Activated CD8-positive, alpha-beta memory T cell treated with anti-CD3 and anti-CD28 coated beads, Interleukin-2, amount 50 U/mL, for 1 hour (primary cell): Measurements from ENCODE around the gene LAMA2.

Experiments used
- DNase-seq: peaks from one replicate; pipeline ENCODE4 v3.0.0-alpha.2; 2020; ENCODE audit errors: extremely low read depth

LAMA2 gene

DNA sequence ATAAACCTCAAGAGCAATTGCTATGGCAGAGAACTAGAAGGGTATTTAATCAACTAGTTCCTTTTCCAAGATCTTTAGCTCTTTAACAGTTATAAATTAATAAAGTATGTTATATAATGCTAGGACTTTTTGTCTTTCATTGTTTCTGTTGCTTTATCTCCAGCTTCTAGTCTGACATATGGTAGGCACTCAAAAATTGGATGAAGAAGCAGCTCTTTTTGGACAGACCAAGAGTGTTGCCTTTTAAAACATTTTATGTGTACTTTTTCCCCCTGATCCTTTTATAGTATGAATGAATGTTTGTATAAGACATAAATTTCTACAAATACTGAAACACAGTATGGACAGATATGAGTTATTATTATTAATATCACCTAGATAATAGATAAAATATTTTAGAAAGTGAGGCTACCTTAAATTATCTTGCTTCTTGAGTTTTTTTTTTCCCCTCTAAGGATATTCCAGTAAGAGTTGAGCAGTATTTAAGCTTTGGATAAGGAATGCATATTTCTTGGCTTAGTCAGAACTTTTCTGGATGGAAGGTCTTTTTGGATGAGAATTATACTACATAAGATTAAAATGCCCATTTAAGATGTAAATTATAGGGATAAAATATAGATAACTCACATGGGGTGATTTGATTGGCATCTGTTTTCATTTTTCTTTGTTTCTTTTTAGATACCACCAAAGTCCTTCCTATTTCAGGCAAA lies 16.6 kb downstream of the LAMA2 start:
- no peak for DNase-seq

DNA sequence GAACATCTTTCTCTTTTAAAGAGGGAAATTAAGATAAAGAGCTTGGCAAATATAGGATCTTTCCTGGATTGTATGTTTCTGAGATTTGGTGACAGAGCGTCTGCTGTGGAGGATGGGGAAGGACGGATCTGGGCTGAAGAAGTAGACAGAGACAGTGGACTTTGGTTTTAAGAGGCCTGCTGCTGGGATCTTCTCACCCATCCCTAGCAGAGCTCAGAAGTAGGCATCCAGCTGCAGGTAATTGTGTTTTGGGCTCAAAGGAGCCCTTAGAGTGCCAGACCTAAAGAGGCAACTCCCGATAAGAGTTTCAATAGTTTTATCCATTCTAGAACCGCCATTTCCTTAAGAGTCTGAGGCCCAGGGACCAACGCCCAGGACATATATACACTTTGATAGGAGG lies 20.8 kb downstream of the LAMA2 start:
- DNase-seq: no peak

- no peak for DNase-seq
Measured at GRCh38 chr6:128914051-128914450, 31.1 kb downstream of the LAMA2 start.

DNA sequence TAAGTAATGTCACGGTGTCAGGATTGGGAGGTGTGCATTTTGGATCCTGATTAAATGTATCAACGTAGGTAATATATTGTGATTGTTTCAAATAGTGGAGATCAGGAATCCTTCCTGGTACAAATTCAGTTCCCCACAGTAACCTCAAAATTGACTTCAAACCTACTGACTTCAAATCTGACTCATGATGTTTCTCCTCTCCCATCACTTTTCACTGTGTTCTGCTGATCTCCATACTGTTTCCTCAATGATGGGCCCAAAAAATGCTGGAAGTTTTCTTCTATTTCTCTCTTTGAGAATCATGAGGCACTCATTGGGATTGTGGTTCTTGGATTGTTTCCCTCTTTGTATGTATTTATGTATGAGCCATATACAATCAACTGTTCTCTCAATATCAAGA lies 35.9 kb downstream of the LAMA2 start:
- no peak for DNase-seq

- DNase-seq: no peak
Measured at GRCh38 chr6:128919412-128920180, 36.7 kb downstream of the LAMA2 start.

DNA sequence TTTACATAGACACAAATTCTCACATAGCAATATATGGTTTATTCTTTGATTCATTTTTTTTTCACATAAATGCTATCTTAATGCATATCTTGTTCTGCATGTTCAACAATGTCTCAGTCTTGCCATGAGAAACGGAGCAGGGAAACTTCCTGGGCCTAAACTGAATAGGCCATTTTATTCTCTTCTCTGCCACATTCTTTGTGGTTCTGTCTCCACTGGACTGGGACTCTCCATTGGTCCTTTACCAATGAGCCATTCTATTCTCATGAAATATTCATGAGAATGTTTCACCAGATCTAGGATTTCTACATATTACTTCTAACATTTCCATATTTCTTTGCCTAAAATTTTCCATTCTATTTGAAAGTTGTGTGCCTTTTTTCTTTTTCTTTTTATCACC lies 42.8 kb downstream of the LAMA2 start:
- DNase-seq: no peak

- no peak for DNase-seq
Measured at GRCh38 chr6:128929869-128930268, 46.9 kb downstream of the LAMA2 start.

DNA sequence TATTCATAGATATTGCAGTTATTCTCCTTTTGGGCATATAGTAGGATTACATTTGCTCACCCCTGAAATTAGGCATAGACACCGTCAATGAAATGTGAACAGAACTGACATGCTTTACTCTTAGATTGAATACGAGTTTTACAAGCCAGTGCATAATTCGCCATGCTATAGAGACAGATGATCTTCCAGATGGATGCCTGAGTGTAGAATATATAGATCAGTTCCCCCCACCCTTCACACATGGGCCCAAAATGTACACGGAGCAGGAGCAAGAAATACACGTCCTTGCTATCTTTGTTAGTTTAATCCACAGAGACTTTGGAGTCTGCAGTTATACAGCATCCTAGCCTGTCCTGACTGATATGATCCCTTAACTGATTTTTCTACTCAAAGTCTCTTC lies 47.4 kb downstream of the LAMA2 start:
- no peak for DNase-seq

- no peak for DNase-seq
Measured at GRCh38 chr6:128932061-128932460, 49.1 kb downstream of the LAMA2 start.

DNA sequence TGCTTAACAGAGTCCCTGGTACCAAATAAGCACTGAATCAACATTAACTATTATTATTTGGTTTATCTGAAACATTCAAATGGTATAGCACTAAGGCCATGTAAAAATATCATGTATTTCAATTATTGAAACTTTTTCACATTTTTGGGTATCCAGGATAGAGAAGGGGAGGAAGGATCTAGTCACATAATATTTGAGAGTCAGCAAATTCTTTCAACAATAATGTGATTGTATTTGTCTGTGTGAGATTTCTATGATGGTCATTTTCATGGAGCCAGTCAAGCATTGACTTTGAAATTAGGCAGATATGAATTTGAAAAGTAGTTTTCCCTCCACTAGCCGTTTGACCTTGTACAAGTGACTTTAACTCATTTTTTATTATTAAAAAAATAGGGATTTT lies 67.9 kb downstream of the LAMA2 start:
- no peak for DNase-seq

DNA sequence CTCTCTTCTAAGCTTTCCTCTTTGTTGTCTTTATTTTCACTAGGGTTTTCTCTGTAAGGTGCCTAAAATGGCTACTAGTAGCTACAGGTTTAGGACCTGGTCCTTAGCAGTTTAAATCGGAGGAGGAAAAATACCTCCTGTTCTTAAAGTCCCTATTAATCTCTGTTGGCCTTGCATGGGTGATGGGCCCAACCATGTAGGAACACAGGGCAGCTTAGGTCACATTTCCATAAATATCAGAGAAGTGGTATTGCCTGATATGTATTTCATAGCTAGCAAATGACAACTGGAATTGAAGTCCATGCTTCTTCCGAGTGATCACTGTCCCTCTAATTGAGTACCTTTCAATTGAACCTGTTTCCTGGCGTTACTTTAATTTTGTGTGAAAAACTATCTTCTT lies 70.0 kb downstream of the LAMA2 start:
- DNase-seq: no peak

- DNase-seq: no peak
Measured at GRCh38 chr6:128954308-128955043, 71.5 kb downstream of the LAMA2 start.

DNA sequence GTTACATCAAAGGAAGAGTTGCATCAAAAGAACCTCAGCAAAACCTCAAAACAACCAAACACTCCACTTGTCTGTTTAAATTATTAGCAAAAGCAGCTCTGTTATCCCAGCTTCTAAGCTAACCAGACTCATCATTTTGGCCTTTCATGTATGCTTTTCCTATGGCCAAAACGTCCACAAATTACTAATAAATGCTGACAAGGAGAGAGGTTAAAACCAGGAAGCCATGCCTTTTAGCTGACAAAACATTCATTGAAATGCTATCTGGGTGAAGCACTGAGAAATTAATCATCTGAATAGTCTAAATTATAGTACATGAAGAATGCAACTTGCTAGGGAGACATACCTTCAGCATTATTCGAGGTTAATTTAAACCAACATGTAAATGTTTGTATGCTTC lies 80.6 kb downstream of the LAMA2 start:
- DNase-seq: no peak

- no peak for DNase-seq
Measured at GRCh38 chr6:128964233-128964755, 81.4 kb downstream of the LAMA2 start.

GRCh38 chr6:128964771-128965170 lies 81.8 kb downstream of the LAMA2 start:
- no peak for DNase-seq

DNA sequence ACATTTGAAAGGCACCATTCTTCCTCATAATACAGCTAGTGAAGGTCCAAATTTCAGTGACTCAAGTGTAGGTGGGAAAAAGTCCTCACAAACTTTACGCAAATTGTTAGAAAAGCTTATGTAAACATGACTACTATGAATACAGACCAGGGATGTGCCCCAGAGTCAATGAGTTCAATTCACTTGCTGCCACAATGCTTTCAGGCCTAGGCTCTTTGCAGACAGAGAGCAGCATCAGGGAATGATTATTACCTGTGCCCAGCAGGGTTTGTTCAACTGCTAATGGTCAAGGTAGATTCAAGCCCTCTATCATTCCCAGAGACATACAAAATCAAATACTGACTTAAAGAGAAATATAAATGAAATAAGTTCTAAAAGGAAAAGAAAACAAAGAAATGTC lies 84.0 kb downstream of the LAMA2 start:
- no peak for DNase-seq

DNA sequence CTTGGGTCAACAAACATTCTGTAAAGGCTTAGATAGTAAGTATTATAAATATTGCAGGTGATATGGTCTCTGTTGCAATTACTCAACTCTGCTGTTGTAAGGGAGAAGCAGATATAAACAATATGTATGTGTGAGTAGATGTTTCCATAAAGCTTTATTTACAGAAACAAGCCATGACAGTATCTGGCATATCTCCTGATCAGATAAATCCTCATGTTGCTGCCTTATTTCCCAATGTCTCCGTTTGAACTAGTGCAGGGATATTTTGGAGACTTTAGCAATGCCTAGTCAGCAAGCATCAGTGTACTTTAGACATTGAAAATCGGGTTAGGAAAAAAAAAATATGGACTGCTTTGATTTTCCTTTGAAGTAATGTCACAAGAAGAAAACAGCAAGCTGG lies 96.1 kb downstream of the LAMA2 start:
- no peak for DNase-seq

- DNase-seq: no peak
Measured at GRCh38 chr6:128981716-128982115, 98.8 kb downstream of the LAMA2 start.

DNA sequence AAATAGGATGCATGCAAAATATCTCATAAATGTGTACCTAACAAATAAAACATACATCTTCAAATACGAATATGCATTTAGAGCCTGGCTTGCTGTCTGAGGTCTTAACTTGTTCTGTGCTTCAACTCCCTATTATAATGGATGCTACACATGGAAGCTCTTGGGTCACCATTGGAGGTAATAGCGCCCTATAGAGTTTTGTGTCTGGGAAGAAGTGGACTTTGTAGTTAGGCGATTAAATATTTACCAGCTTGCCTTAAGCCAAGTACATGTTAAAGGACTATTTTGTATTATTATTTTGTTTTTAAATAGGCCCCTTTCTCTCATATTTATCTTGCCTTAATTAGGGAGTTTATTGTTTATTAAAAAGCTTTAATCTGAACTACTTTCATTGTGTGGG lies 107.4 kb downstream of the LAMA2 start:
- DNase-seq: no peak

- no peak for DNase-seq
Measured at GRCh38 chr6:128990915-128991314, 108.0 kb downstream of the LAMA2 start.

GRCh38 chr6:128993166-128993565 lies 110.2 kb downstream of the LAMA2 start:
- no peak for DNase-seq

GRCh38 chr6:128997880-128998279 lies 114.9 kb downstream of the LAMA2 start:
- DNase-seq: no peak
